Measurements from ENCODE around the gene CTDSPL. TPM values are rescaled to one million over a fixed set of nuclear protein-coding genes. Genes with fewer than 3 reads are reported as not detected.

The CTDSPL gene
- total RNA-seq, 8 experiments from 2014 or later: 6.6 to 31.9 (median 12.6) TPM

GRCh38 chr3:37913522-37913921 lies 51.8 kb downstream of the CTDSPL start:
- no peak for ATAC-seq (replicated peaks in 6 of 8)
- Histone ChIP-seq H3K27ac (no peak overlapping the region), H3K4me3 (no peak overlapping the region), H3K4me1 (replicated peaks in 1 of 2) (no peaks in the 10 kb centered on the region)
- 90 to 100% (median 96%) methylated on average over 1 to 4 of the region's 4 CpGs; no CpG with 5 or more reads in 1 of the 10 experiments for WGBS, 10 experiments
- in situ Hi-C loops (cut with MboI; ENCODE audit: low pct_unique_long_range_greater_than_20kb in 2 of 9, low sequenced_read_pairs in 9 of 9, unreplicated experiment in 9 of 9): no loop called here

GRCh38 chr3:37916685-37917084 lies 55.0 kb downstream of the CTDSPL start:
- in situ Hi-C loops (cut with MboI; ENCODE audit: low pct_unique_long_range_greater_than_20kb in 2 of 9, low sequenced_read_pairs in 9 of 9, unreplicated experiment in 9 of 9): no loop called here
- ATAC-seq (replicated peaks in 6 of 8): no peak
- WGBS, 10 experiments: 80 to 100% (median 93%) methylated on average over 1 of the region's 1 CpG; no CpG with 5 or more reads in 4 of the 10 experiments
- H3K4me3 ChIP-seq: no peak overlapping the region
- no peak overlapping the region for H3K27ac ChIP-seq
- no peaks in the 10 kb centered on the region for H3K4me1 ChIP-seq (replicated peaks in 1 of 2)

GRCh38 chr3:37918627-37919026 lies 56.9 kb downstream of the CTDSPL start:
- 40 to 100% (median 83%) methylated on average over 1 of the region's 1 CpG; no CpG with 5 or more reads in 5 of the 10 experiments for WGBS, 10 experiments
- ATAC-seq (replicated peaks in 6 of 8): no peak

GRCh38 chr3:37920156-37920699 lies 58.5 kb downstream of the CTDSPL start:
- 40 to 100% (median 92%) methylated on average over 1 to 4 of the region's 4 CpGs; no CpG with 5 or more reads in 3 of the 10 experiments for WGBS, 10 experiments
- Histone ChIP-seq H3K4me3 (no peak overlapping the region), H3K27ac (no peak overlapping the region), H3K4me1 (replicated peaks in 1 of 2) (peaks cover 0 to 7% of the 10 kb centered on the region in 2 donors)
- peak in 2 of 8 experiments; percentile 27 to 57 for ATAC-seq (replicated peaks in 6 of 8)
- in situ Hi-C loops (cut with MboI; ENCODE audit: low pct_unique_long_range_greater_than_20kb in 2 of 9, low sequenced_read_pairs in 9 of 9, unreplicated experiment in 9 of 9): no loop called here

More at GRCh38 chr3:37918627-37919026, 56.9 kb downstream of the CTDSPL start:
- Histone ChIP-seq H3K4me3 (no peak overlapping the region), H3K4me1 (replicated peaks in 1 of 2) (no peaks in the 10 kb centered on the region), H3K27ac (no peak overlapping the region)
- in situ Hi-C loops (cut with MboI; ENCODE audit: low pct_unique_long_range_greater_than_20kb in 2 of 9, low sequenced_read_pairs in 9 of 9, unreplicated experiment in 9 of 9): no loop called here

- in situ Hi-C loops (cut with MboI; ENCODE audit: low pct_unique_long_range_greater_than_20kb in 2 of 9, low sequenced_read_pairs in 9 of 9, unreplicated experiment in 9 of 9): no loop called here
- WGBS, 10 experiments: 70 to 94% (median 92%) methylated on average over 1 to 5 of the region's 5 CpGs; no CpG with 5 or more reads in 3 of the 10 experiments
- Histone ChIP-seq H3K4me1 (replicated peaks in 1 of 2) (peaks cover 0 to 9% of the 10 kb centered on the region in 2 donors), H3K4me3 (no peak overlapping the region), H3K27ac (no peak overlapping the region)
- ATAC-seq (replicated peaks in 6 of 8): no peak
Measured at GRCh38 chr3:37921025-37921424, 59.3 kb downstream of the CTDSPL start.

- ATAC-seq (replicated peaks in 6 of 8): peak in 4 of 8 experiments; percentile 18 to 70 (median 44)
- Histone ChIP-seq H3K27ac (no peak overlapping the region), H3K4me3 (no peak overlapping the region), H3K4me1 (replicated peaks in 1 of 2) (peaks cover 0 to 9% of the 10 kb centered on the region in 2 donors)
- WGBS, 10 experiments: 20 to 100% (median 62%) methylated on average over 1 to 4 of the region's 5 CpGs; no CpG with 5 or more reads in 1 of the 10 experiments
- in situ Hi-C loops (cut with MboI; ENCODE audit: low pct_unique_long_range_greater_than_20kb in 2 of 9, low sequenced_read_pairs in 9 of 9, unreplicated experiment in 9 of 9): no loop called here
Measured at GRCh38 chr3:37922721-37923568, 61.3 kb downstream of the CTDSPL start.

GRCh38 chr3:37923569-37924040 lies 61.9 kb downstream of the CTDSPL start:
- 21 to 89% (median 77%) methylated on average over 1 to 3 of the region's 3 CpGs; no CpG with 5 or more reads in 1 of the 10 experiments for WGBS, 10 experiments
- in situ Hi-C loops (cut with MboI; ENCODE audit: low pct_unique_long_range_greater_than_20kb in 2 of 9, low sequenced_read_pairs in 9 of 9, unreplicated experiment in 9 of 9): no loop called here
- no peak for ATAC-seq (replicated peaks in 6 of 8)
- Histone ChIP-seq H3K4me3 (no peak overlapping the region), H3K4me1 (replicated peaks in 1 of 2) (peaks cover 0 to 9% of the 10 kb centered on the region in 2 donors), H3K27ac (no peak overlapping the region)

GRCh38 chr3:37924453-37924852 lies 62.8 kb downstream of the CTDSPL start:
- Histone ChIP-seq H3K4me3 (no peak overlapping the region), H3K4me1 (replicated peaks in 1 of 2) (peaks cover 0 to 9% of the 10 kb centered on the region in 2 donors), H3K27ac (no peak overlapping the region)
- in situ Hi-C loops (cut with MboI; ENCODE audit: low pct_unique_long_range_greater_than_20kb in 2 of 9, low sequenced_read_pairs in 9 of 9, unreplicated experiment in 9 of 9): no loop called here
- 10 to 100% (median 86%) methylated on average over 1 to 4 of the region's 7 CpGs; no CpG with 5 or more reads in 2 of the 10 experiments for WGBS, 10 experiments
- ATAC-seq (replicated peaks in 6 of 8): no peak

GRCh38 chr3:37925157-37925556 lies 63.5 kb downstream of the CTDSPL start:
- in situ Hi-C loops (cut with MboI; ENCODE audit: low pct_unique_long_range_greater_than_20kb in 2 of 9, low sequenced_read_pairs in 9 of 9, unreplicated experiment in 9 of 9): no loop called here
- 35 to 83% (median 43%) methylated on average over 1 to 2 of the region's 2 CpGs; no CpG with 5 or more reads in 5 of the 10 experiments for WGBS, 10 experiments
- peak in 2 of 8 experiments; percentile 18 to 19 for ATAC-seq (replicated peaks in 6 of 8)
- H3K4me1 ChIP-seq (replicated peaks in 1 of 2): peaks cover 0 to 9% of the 10 kb centered on the region in 2 donors
- H3K27ac ChIP-seq: no peak overlapping the region
- H3K4me3 ChIP-seq: no peak overlapping the region

- no peak for ATAC-seq (replicated peaks in 6 of 8)
Measured at GRCh38 chr3:37926611-37927010, 64.9 kb downstream of the CTDSPL start.

GRCh38 chr3:37930495-37930894 lies 68.8 kb downstream of the CTDSPL start:
- H3K4me1 ChIP-seq (replicated peaks in 1 of 2): no peaks in the 10 kb centered on the region
- in situ Hi-C loops (cut with MboI; ENCODE audit: low pct_unique_long_range_greater_than_20kb in 2 of 9, low sequenced_read_pairs in 9 of 9, unreplicated experiment in 9 of 9): no loop called here
- no peak overlapping the region for H3K4me3 ChIP-seq
- H3K27ac ChIP-seq: no peak overlapping the region
- 88 to 100% (median 98%) methylated on average over 1 to 2 of the region's 2 CpGs for WGBS, 10 experiments
- ATAC-seq (replicated peaks in 6 of 8): peak in 2 of 8 experiments; percentile 70

More at GRCh38 chr3:37926611-37927010, 64.9 kb downstream of the CTDSPL start:
- WGBS, 10 experiments: 83 to 100% (median 100%) methylated on average over 1 to 3 of the region's 3 CpGs; no CpG with 5 or more reads in 1 of the 10 experiments
- in situ Hi-C loops (cut with MboI; ENCODE audit: low pct_unique_long_range_greater_than_20kb in 2 of 9, low sequenced_read_pairs in 9 of 9, unreplicated experiment in 9 of 9): no loop called here
- H3K4me1 ChIP-seq (replicated peaks in 1 of 2): peaks cover 0 to 9% of the 10 kb centered on the region in 2 donors
- H3K4me3 ChIP-seq: no peak overlapping the region
- H3K27ac ChIP-seq: no peak overlapping the region

GRCh38 chr3:37932505-37932904 lies 70.8 kb downstream of the CTDSPL start:
- in situ Hi-C loops (cut with MboI; ENCODE audit: low pct_unique_long_range_greater_than_20kb in 2 of 9, low sequenced_read_pairs in 9 of 9, unreplicated experiment in 9 of 9): no loop called here
- 33 to 100% (median 88%) methylated on average over 1 to 3 of the region's 3 CpGs for whole genome bisulfite sequencing, 10 experiments
- H3K27ac ChIP-seq: no peak overlapping the region
- no peak overlapping the region for H3K4me3 ChIP-seq
- no peak for ATAC-seq (replicated peaks in 6 of 8)
- peaks cover 0 to 5% of the 10 kb centered on the region in 2 donors for H3K4me1 ChIP-seq (replicated peaks in 1 of 2)

GRCh38 chr3:37934631-37935289 lies 73.1 kb downstream of the CTDSPL start:
- Histone ChIP-seq H3K27ac (no peak overlapping the region), H3K4me3 (no peak overlapping the region), H3K4me1 (replicated peaks in 1 of 2) (peaks cover 0 to 5% of the 10 kb centered on the region in 2 donors)
- in situ Hi-C loops (cut with MboI; ENCODE audit: low pct_unique_long_range_greater_than_20kb in 2 of 9, low sequenced_read_pairs in 9 of 9, unreplicated experiment in 9 of 9): no loop called here
- no peak for ATAC-seq (replicated peaks in 6 of 8)
- WGBS, 10 experiments: 0 to 95% (median 79%) methylated on average over 1 to 7 of the region's 8 CpGs
